Prostate gland (tissue), 2 donors: ENCODE data around the gene MND1. TPM values are rescaled to one million over a fixed set of nuclear protein-coding genes. Genes with fewer than 3 reads are reported as not detected.

Source experiments
- DNase-seq: peaks from one replicate; pipeline ENCODE4 v3.0.0-alpha.2; 2019; ENCODE audit warnings: low spot score
- H3K27ac ChIP-seq, 2 donors: fragments of 200-600 bp; sonication (generic); 2 replicates each; pipeline ENCODE4 v1.5.1; 2017 to 2019
- H3K27me3 ChIP-seq: fragments of 200-600 bp; sonication (generic); replicated peaks from 2 replicates; pipeline ENCODE4 v1.5.1; 2019; ENCODE audit not compliant: insufficient read depth
- H3K36me3 ChIP-seq, 2 donors: fragments of 200-600 bp; sonication (generic); 1 replicate in 1 of 2; 2 replicates in 1 of 2; pipeline versions ENCODE4 v1.5.1 to v1.8.1; 2017 to 2019
- H3K4me1 ChIP-seq: fragments of 200-600 bp; sonication (generic); replicated peaks from 2 replicates; pipeline ENCODE4 v1.5.1; 2019
- H3K4me3 ChIP-seq, 2 donors: fragments of 200-600 bp; sonication (generic); 2 replicates each; pipeline ENCODE4 v1.5.1; 2017 to 2019
- H3K9me3 ChIP-seq: fragments of 200-600 bp; sonication (generic); 2 replicates; pipeline ENCODE4 v1.5.1; 2017
- CTCF ChIP-seq, 4 experiments: fragments of 200-600 bp in 2 of 4; fragments of 450-650 bp in 2 of 4; sonication (generic) in 2 of 4; IDR thresholded peaks; 1 replicate in 3 of 4; 2 replicates in 1 of 4; pipeline ENCODE4 v1.5.1; 2016 to 2019; ENCODE audit warnings: antibody characterized with exemption in 4 of 4, mild to moderate bottlenecking in 2 of 4, moderate library complexity in 2 of 4
- POLR2A ChIP-seq: fragments of 450-650 bp; IDR thresholded peaks from one replicate; pipeline ENCODE4 v1.6.1; 2016; ENCODE audit warnings: antibody characterized with exemption, mild to moderate bottlenecking
- POLR2AphosphoS5 ChIP-seq: sonication (generic); formaldehyde crosslinking; IDR thresholded peaks from one replicate; pipeline ENCODE4 v1.6.1; 2017; ENCODE audit warnings: antibody characterized with exemption
- WGBS: methylation state at CpG from one replicate; pipeline ENCODE4 v1.1.5; 2018; 5-methylcytosine and 5-hydroxymethylcytosine counted together
- intact Hi-C: fragments of 100-400 bp; cut with DNase I; formaldehyde crosslinking; loops from one replicate; pipeline ENCODE4 v1.14.2; 2022
- total RNA-seq, 2 donors: library from RNA; depleted of rRNA; stranded (reverse); fragments of >200 nt; gene quantifications; one replicate each; pipeline ENCODE4 v1.1.0, GENCODE V29; 2016

The MND1 gene
- total RNA-seq, 2 donors from 2014 or later, result 7.9 TPM; not detected in 1

- peak; percentile 10 for DNase-seq
- H3K4me3 ChIP-seq, result peak overlapping the region; percentile 68 to 73
- intact Hi-C loops, result loop anchor here (2.0 to 10.0 kb wide), 4 partner anchors 90 to 970 kb away; partner anchors contain the start of gene TMEM131L
- TF ChIP-seq POLR2A, result no peak
- peak in 1 of 4 experiments; percentile 8 for TF ChIP-seq CTCF (IDR thresholded peaks at IDR 0.05)
- H3K9me3 ChIP-seq, result no peaks in the 10 kb centered on the region
- H3K27ac ChIP-seq, result peak overlapping the region in 1 of 2 donors; percentile 55
- no peaks in the 10 kb centered on the region for H3K4me1 ChIP-seq
- no peaks in the 10 kb centered on the region for H3K36me3 ChIP-seq
- no peaks in the 10 kb centered on the region for H3K27me3 ChIP-seq
- under 1% methylated on average over 44 of the region's 44 CpGs for WGBS
These were observed 809 bp downstream of the MND1 start for GRCh38 chr4:153345012-153345981.

- no peak for TF ChIP-seq POLR2A
- TF ChIP-seq CTCF (IDR thresholded peaks at IDR 0.05), result no peak
- TF ChIP-seq POLR2AphosphoS5, result no peak
- WGBS, result 37% methylated on average over 2 of the region's 2 CpGs
- DNase-seq, result no peak
- Histone ChIP-seq H3K27ac (no peak overlapping the region), H3K36me3 (no peaks in the 10 kb centered on the region), H3K27me3 (no peaks in the 10 kb centered on the region), H3K9me3 (no peaks in the 10 kb centered on the region), H3K4me1 (no peaks in the 10 kb centered on the region), H3K4me3 (no peak overlapping the region)
- intact Hi-C loops, result loop anchor here (5.0 to 10.0 kb wide), 3 partner anchors 89 to 969 kb away; partner anchors contain the start of gene TMEM131L
These were observed 1.5 kb downstream of the MND1 start for GRCh38 chr4:153346031-153346430.

GRCh38 chr4:153346563-153346962 lies 2.1 kb downstream of the MND1 start:
- 87% methylated on average over 5 of the region's 5 CpGs for WGBS

GRCh38 chr4:153347117-153347516 lies 2.6 kb downstream of the MND1 start:
- H3K27me3 ChIP-seq, result no peaks in the 10 kb centered on the region
- H3K4me3 ChIP-seq, result no peak overlapping the region
- no peak for DNase-seq
- no peaks in the 10 kb centered on the region for H3K36me3 ChIP-seq
- no peak overlapping the region for H3K27ac ChIP-seq
- intact Hi-C loops, result loop anchor here (5.0 to 10.0 kb wide), 3 partner anchors 88 to 968 kb away; partner anchors contain the start of gene TMEM131L
- H3K4me1 ChIP-seq, result no peaks in the 10 kb centered on the region
- no peak for TF ChIP-seq POLR2A
- no peak for TF ChIP-seq POLR2AphosphoS5
- TF ChIP-seq CTCF (IDR thresholded peaks at IDR 0.05), result no peak
- H3K9me3 ChIP-seq, result no peaks in the 10 kb centered on the region

More at GRCh38 chr4:153346563-153346962, 2.1 kb downstream of the MND1 start:
- TF ChIP-seq CTCF (IDR thresholded peaks at IDR 0.05), result no peak
- TF ChIP-seq POLR2A, result no peak
- no peak for TF ChIP-seq POLR2AphosphoS5
- Histone ChIP-seq H3K27me3 (no peaks in the 10 kb centered on the region), H3K36me3 (no peaks in the 10 kb centered on the region), H3K9me3 (no peaks in the 10 kb centered on the region), H3K27ac (no peak overlapping the region), H3K4me3 (no peak overlapping the region), H3K4me1 (no peaks in the 10 kb centered on the region)
- intact Hi-C loops, result loop anchor here (5.0 to 10.0 kb wide), 3 partner anchors 88 to 968 kb away; partner anchors contain the start of gene TMEM131L
- DNase-seq, result no peak
